Thyroid gland (tissue), 4 donors: ENCODE data around the gene RCN2.
"Not testable (repeated sequence)": the region's sequence is repeated elsewhere in the genome, so short reads cannot be mapped to it uniquely, and the experiment has no call there.

ENCODE experiments used
- CTCF ChIP-seq, 6 experiments: fragments of 200-600 bp in 3 of 6; fragments of 450-650 bp in 3 of 6; sonication (generic) in 3 of 6; IDR thresholded peaks; one replicate each; pipeline ENCODE4 v1.5.1; 2016 to 2019; ENCODE audit warnings: antibody characterized with exemption in 6 of 6, mild to moderate bottlenecking in 2 of 6, inconsistent platforms in 1 of 6, moderate library complexity in 1 of 6
- POLR2A ChIP-seq, 2 donors: fragments of 450-650 bp; IDR thresholded peaks; one replicate each; pipeline ENCODE4 v1.6.1; 2017; ENCODE audit warnings: antibody characterized with exemption in 2 of 2, mild to moderate bottlenecking in 2 of 2, moderate library complexity in 1 of 2

- TF ChIP-seq POLR2A, CTCF (IDR thresholded peaks at IDR 0.05): not testable (repeated sequence)
Measured at GRCh38 chr15:76892836-76893235, 38.7 kb upstream of the RCN2 start.
